ENCODE results near the gene MAP3K19. TPM values are rescaled to one million over a fixed set of nuclear protein-coding genes. Genes with fewer than 3 reads are reported as not detected.

Gene MAP3K19
- total and polyA plus RNA-seq, 2 of the 8 experiments (the other 6 are each of a cell fraction or from before 2014, with no cell fraction given), result not detected

GRCh38 chr2:134918526-134919340 lies 128.5 kb downstream of the MAP3K19 start, which contains the start of gene CCNT2 (continued):
- TF ChIP-seq, protein P1, sequence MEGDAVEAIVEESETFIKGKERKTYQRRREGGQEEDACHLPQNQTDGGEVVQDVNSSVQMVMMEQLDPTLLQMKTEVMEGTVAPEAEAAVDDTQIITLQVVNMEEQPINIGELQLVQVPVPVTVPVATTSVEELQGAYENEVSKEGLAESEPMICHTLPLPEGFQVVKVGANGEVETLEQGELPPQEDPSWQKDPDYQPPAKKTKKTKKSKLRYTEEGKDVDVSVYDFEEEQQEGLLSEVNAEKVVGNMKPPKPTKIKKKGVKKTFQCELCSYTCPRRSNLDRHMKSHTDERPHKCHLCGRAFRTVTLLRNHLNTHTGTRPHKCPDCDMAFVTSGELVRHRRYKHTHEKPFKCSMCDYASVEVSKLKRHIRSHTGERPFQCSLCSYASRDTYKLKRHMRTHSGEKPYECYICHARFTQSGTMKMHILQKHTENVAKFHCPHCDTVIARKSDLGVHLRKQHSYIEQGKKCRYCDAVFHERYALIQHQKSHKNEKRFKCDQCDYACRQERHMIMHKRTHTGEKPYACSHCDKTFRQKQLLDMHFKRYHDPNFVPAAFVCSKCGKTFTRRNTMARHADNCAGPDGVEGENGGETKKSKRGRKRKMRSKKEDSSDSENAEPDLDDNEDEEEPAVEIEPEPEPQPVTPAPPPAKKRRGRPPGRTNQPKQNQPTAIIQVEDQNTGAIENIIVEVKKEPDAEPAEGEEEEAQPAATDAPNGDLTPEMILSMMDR (IDR thresholded peaks at IDR 0.05; ENCODE audit: control extremely low read depth in 1 of 3, insufficient read depth in 1 of 3, low read depth in 1 of 3, low read length in 3 of 3), result no peak
- TF ChIP-seq BCL11A (IDR thresholded peaks at IDR 0.05; ENCODE audit: low read depth in 2 of 2, low read length in 2 of 2) (no peak), EP300 (IDR thresholded peaks at IDR 0.05; ENCODE audit: borderline replicate concordance in 1 of 2, low read depth in 2 of 2, low read length in 2 of 2) (no peak), KDM5A (IDR thresholded peaks at IDR 0.05; ENCODE audit: low read length) (peak; percentile 63; the same call in 1 of the 2 replicates), KDM4A (IDR thresholded peaks at IDR 0.05; ENCODE audit: low read depth, low read length, severe bottlenecking) (peak; percentile 36), RAD21 (IDR thresholded peaks at IDR 0.05 in 1 of 2, conservative IDR thresholded peaks at IDR 0.05 in 1 of 2; ENCODE audit: low read depth in 2 of 2, low read length in 2 of 2) (no peak), HDAC2 (IDR thresholded peaks at IDR 0.05; ENCODE audit: borderline replicate concordance in 1 of 2, low read depth in 2 of 2, low read length in 2 of 2) (no peak), HDAC6 (IDR thresholded peaks at IDR 0.05; ENCODE audit: low read depth, low read length) (no peak), SIN3A (conservative IDR thresholded peaks at IDR 0.05 in 1 of 2, IDR thresholded peaks at IDR 0.05 in 1 of 2; ENCODE audit: low read depth in 1 of 2, low read length in 2 of 2) (peak in 1 of 2 experiments; percentile 63; a peak in 1 of 4 replicates)

Data from H1 (cell line).